Forelimb muscle (tissue), 1 donor: Measurements from ENCODE around the gene CFAP119. TPM values are rescaled to one million over a fixed set of nuclear protein-coding genes. Genes with fewer than 3 reads are reported as not detected.
"Not testable (repeated sequence)": the region's sequence is repeated elsewhere in the genome, so short reads cannot be mapped to it uniquely, and the experiment has no call there.

Experiments used
- DNase-seq: peaks from one replicate; pipeline ENCODE4 v3.0.0-alpha.2; 2013; ENCODE audit warnings: low read depth
- polyA plus RNA-seq: library from polyadenylated mRNA; unstranded; fragments of 120-200 nt; gene quantifications from one replicate; pipeline ENCODE4 v1.2.1, GENCODE V29; 2013; ENCODE audit not compliant: insufficient read length

CFAP119 gene
- polyA plus RNA-seq = 1.3 TPM

DNA sequence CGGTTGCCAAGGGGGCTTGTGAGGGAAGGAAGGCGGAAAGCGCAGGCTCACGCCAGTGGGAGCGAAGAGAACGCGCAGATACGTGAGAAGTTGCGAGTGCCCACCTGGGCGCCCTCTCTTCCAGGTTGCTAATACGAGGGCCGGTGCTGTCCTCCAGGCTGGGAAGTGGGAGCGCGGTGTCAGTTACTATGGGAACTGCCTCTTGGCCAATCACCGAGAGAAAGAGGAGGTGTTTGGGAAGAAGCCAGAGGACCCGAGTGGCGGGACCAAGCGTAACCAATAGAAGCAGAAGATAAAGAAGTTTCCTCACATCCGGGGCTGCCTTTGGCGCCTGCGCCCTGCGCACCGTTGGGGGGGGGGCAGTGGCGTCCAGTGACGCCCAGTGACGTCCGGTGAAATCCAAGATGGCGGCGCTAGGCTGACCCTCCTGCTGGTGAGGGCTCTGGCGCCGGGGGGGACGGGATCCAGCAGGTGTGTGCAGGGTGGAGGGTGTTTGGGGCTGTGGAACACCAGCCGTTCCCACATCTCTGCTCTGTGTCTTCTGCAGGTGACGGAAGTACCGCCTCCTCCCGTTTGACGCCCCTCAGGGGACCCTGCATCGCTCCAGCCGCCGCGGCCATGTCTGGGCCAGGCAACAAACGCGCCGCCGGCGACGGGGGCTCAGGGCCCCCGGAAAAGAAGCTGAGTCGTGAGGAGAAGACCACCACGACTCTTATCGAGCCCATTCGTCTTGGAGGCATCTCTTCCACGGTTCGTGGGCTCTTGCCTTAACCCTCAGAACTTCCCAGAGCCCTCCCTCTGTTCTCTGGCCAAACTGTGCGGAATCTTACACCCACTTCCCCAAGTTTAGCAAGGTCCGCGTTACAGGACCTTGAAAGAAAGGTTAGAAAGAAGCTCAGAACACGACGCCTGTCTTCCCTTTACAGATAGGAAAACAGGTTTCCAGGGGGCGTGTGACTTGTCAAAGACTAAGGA is at the start of gene CFAP119, which contains the start of gene RNF40:
Gene CFAP119, minus strand, starts transcription at position 135 of the 975 bp plus-strand sequence. CDS start 314 bp downstream, outside the sequence.
Gene RNF40, plus strand, starts transcription at position 395 of the 975 bp plus-strand sequence. Its CDS starts 224 bp downstream, at position 619.
- peak; percentile 98 for DNase-seq

DNA sequence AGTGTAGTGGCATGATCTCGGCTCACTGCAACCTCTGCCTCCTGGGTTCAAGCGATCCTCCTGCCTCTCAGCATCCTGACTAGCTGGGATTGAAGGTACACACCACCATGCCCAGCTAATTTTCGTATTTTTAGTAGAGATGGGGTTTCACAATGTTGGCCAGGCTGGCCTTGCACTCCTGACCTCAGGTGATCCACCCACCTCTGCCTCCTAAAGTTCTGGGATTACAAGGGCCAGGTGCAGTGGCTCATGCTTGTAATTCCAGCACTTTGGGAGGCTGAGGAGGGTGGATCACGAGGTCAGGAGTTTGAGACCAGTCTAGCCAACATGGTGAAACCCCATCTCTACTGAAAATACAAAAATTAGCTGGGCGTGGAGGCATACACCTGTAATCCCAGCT is 47.8 kb upstream of the CFAP119 start:
- not testable (repeated sequence) for DNase-seq

DNA sequence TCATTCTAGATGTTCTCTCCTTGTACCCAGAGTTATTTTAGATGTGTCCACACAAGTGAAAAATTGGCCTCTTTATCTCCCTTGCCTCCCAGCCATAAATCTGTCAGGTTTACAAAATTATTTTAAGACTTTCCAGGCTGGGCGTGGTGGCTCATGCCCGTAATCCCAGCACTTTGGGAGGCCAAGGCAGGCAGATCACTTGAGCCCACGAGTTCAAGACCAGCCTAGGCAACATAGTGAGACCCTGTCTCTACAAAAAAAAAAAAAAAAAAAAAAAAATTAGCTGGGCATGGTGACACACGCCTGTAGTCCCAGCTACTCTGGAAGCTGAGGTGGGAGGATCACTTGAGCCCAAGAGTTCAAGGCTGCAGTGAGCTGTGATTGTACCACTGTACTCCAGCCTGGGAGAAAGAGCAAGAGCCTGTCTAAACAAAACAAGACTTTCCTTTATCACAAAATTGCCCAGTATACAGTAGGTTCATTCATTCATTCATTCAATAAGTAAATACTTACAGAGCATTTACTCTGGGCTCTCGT is 47.1 kb upstream of the CFAP119 start:
- DNase-seq = not testable (repeated sequence)

DNA sequence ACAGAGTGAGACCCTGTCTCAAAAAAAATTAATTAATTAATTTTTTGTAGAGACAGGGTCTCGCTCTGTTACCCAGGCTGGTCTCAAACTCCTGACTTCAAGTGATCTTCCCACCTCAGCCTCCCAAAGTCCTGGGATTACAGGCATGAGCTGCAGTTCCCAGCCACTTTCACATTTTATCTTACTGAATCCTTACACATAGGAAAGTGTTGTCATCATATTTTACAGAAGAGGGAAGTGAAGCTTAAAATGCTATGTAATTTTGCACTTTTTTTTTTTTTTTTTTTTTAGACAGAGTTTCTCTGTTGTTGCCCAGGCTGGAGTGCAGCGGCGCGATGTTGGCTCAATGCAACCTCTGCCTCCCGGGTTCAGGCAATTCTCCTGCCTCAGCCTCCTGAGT is 46.3 kb upstream of the CFAP119 start:
- DNase-seq = no peak

DNA sequence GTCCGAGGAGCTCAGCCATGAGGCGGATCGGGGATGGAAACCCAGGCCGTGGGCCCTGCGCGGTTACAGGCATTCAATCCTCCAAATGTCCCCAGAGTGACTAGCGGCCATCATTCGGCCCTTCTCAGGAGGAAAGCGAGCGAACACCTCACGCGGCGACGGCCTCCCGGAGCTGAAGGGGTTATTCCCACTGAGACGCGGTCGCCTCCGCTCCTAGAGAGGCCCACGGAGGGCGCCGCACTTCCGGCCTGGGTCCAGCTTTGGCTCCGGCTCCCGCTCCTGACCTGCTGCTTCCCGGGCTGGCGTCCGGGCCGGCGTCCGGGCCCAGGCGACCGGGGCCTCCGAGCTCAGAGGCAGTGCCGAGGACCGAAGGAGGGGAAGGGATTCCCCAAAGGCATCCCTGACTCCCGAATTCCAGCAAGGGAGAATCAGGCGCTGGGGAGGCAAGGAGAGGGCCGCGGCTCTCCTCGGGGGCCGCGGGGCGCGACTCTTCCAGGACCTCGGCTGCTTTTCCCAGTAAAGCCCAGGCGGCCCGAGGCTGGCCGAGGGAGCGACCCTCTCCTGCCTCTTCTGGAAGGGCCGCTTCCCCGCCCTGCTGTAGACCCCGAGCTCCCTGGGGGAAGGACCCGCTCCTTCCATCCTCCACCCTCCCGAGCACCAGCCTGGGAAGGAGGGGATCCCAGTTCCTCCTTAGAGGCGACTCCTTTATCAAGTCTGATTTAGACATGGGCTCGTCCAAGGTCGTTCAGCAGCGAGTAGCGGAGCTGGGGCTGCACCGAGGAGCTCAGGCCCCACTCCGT is 43.7 kb upstream of the CFAP119 start:
- DNase-seq = peak; percentile 67

DNA sequence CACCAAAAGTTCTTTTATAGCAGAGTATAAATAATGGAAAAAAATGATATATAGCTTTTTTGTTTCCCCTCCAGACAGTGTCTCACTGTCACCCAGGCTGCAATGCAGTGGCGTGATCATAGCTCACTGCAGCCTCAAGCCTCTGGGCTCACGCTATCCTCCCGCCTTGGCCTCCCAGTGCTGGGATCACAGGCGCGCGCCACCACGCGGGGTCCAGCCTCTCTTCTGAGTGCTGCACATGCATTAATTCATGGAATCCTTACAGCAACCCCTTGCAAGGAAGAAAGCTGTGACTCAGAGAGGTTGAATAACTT is 43.2 kb upstream of the CFAP119 start:
- no peak for DNase-seq

DNA sequence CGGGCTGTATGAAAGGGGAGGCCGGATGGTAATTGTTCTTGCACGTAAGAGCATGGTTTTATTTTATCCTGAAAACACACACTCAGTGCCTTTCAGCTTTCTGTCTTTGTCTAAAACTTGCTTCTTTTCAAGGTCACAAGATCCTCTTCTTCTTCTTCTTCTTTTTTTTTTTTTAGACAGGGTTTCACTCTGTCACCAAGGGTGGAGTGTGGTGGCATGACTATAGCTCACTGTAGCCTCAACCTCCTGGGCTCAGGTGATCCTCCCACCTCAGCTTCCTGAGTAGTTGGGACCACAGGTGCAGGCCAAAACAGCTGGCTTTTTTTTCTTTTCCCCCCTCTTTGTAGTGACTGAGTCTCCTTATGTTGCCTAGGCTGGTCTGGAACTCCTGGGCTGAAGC is 41.1 kb upstream of the CFAP119 start:
- DNase-seq = no peak

DNA sequence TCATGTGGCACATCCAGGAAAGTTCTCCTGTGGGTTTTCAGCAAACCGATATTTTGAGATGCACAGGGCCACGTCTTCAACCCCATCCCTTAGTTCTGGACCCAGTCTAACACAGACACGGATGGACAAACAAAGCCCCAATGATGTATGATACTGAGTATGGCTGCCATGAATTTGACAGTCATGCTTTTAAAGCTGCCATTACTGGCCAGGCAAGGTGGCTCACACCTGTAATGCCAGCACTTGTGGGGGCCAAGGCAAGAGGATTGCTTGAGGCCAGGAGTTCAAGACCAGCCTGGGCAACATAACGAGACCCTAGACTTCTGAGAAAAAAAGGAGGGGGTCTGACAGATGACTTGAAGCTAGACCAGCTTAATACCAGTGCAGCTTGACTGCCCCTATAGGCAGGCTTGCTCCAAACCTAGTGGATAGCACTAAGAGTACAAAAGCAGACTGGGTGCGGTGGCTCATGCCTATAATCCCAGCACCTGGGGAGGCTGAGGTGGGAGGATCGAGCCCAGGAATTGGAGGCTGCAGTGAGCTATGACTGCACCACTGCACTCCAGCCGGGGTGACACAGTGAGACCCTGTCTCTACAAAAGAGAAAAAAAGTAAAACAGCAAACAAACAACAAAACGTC is 35.9 kb upstream of the CFAP119 start:
- DNase-seq = no peak

DNA sequence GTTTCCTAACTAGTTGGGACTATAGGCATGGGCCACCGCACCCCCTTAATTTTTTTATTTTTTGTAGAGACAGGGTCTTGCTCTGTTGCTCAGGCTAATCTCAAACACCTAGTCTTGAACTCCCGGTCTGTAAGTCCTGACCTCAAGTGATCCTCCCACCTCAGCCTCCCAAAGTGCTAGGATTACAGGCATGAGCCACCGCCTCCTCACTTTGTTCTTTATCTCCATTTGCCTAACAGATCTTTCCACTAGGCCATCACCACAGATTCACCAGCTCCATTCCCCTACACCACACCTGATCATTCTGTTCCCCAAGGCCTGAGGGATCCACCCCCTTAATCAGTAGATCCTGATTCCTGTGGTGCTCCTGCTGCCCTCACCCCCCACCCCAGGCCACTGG is 32.8 kb upstream of the CFAP119 start:
- no peak for DNase-seq

DNA sequence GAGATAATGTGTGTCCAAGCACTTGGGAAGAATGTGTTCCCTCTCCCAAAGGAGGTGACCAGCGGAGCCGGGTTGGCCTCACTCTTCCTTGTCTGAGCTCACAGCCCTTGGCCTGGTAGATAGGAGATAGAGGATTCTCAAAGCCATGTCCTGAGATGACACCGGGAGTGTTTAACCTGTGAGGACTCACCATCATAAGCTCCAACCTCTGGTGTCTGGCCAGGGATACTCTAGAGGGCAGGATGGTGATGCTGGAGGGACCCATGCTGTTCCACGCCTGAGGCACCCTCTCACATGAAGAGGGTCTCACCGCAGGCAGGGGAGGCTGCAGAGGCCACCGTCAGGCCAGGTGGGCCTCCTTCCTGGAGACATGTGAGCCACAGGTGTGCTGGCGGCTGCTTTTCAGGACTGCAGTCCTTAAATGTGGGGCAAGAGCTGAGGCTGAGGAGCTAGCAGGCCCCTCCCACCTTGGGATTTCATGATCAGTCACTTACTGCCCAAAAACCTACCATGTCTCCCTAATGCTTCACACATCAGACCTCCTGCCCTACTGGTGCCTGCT is 31.7 kb upstream of the CFAP119 start:
- no peak for DNase-seq

DNA sequence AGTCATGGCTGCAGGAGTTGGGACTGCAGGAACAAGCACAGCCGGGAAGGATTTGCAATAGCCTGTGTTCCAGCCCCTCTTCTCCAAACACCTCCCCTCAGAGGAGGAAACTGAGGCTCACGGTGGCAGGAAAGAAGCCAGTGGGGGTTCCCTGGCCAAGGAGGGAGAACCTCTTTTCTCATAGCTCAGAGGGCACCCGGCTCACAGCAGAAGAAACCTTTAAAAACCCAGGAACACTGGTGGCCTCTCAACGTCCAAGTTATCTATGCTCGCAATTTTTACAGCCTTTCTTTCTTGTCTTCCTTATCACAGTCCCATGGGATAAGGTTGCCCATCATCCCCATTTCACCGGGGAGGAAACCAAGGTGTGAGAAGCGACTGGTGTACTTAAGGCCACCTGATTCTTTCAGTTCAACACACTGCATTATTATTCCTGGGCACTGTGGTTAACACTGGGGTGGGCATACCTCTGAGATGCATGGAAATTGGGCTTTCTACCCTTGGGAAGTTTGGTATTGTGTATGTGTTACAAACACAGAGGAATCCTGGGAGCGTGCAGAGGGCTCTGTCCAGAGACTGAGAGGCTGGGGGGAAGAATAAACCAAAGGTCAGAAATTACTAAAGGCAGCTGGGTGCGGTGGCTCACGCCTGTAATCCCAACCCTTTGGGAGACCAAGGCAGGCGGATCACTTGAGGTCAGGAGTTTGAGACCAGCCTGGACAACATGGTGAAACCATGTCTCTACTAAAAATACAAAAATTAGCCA is 25.9 kb upstream of the CFAP119 start:
- no peak for DNase-seq

DNA sequence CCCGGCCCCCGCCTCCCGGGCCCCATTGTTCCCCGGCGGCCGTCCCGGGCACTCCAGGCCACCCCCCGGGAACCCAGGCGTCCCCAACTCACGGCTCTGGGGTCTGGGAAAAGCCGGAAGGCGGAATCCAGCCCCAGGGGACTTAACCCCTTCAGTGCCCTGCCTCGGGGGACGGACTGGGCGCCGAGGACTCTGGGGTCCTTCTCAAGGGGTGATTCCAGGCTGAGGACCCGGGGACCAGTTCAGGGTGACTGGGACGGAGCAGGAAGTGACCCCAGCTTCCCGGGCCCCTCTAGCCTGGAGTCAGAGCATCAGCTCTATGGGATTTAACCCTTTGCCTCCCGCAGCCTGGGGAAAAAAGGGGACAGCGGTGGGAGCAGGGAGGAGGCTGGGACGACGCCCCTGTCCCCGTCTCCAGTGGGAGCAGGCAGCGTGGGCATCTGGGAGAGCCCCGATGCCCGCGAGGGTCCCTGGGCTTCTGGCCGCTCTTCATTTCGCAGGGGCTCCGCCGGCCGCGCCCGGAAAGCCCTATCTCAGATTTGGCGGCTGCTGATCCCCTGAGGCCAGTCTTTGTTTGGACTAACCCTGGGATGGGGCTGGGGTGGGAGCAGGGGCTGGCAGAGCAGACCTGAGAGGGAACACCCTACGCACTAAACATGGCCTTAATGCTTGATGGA is 25.2 kb upstream of the CFAP119 start, which contains the start of gene ZNF629:
Gene ZNF629, minus strand, starts transcription at position 270 of the 677 bp plus-strand sequence. CDS start 2,723 bp downstream, outside the sequence.
- DNase-seq = no peak

DNA sequence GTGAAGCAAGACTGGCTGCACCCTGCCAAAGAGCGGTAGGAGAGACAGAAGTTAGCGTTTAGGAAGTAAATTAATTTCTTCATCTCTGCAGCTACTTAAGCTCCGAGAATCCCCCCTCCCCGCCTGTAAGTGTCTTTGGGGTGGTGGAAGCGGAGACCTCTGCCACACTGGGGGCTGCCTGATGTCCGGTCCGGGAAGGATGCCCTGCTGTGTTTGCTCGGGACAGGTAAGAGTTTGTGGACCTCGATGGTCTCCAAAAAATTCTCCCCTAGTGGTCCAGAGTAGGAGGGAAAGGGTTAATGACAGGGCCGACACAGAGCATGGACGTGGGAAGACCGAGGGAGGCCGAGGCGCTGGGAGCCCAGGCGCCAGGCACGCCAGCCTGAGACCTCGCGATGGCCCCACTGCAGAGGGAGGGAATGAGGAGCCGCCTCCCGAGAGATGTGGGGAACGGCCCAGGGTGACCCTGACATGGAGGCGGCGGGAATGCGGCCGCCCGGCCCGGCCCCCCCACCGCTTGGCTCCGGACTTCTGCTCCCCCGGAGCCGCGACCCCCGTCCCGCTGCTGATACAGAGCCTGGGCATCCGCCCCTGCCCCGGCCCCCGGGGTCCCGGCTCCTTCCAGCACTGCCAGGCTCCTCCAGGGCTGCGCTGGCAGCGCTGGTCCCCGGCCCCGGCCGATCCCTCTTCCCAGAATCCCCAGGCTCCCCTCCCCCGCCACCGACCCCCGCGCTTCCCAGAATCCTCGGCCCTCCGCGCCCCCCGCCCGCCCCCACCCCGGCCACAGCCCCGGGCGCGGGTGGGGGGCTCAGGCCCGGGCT is 24.5 kb upstream of the CFAP119 start:
- no peak for DNase-seq

DNA sequence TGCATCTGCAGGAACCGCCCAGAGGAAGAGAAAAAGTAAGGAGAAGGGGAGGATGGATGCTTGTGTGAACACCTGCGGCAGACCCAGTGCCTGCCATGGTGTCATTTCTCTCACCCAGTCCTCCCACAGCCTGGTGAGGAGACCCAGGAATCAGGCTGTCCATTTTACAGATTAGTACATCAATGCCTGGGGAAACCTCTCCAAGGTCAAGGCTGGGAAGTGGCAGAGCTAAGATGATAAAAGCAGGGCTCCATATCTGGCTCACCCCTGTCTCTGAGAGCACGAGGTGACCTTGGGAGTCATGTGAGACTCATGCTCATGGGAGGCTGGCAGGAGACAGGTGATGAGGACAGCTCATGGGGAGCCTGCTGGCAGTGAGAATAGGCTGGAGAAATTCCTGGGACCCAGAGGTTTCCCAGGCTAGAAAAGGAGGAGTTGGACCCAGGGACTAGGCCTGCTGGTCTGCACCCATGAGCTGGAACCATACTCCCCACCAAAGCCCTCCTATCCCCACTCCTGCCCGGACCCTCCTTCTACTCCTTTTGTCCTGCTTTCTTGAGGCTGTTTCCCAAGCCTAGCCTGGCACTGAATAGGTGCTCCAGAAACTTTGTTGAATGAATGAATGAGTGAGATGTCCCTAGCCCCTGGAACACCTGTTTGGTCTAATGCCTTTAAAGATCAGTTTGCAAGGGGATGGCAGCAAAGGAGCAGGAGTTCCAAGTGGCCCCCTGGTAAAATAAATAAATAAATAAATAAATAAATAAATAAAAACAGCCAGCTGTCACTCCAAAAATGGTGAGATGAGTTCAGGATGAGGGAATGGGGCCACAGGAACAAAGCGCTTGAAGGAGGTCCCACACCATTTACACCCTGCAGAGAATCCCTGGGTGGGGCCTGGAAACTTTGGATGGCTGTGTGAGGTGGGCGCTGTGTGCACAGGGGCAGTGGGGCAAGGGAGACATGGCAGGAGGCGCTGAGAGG is 23.6 kb upstream of the CFAP119 start:
- no peak for DNase-seq

DNA sequence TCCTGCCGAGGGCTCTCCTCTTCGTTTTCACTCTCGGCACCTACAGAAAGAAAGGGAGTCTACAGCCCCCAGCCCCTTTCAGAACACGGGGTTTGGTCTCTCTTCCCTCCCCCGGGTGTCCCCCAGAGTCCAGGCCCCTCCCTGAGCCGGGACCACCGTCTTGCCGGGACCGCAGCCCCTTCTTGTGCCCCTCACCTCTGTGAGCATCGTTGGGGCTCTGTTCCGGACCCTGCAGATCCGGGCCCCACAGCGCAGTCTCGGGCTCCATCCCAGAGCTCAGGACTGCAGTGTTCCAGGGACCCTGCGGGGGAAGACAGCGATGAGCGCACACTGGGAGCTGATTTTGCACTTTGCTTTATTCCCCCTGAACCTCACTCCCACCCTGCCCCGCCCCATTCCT is 22.4 kb upstream of the CFAP119 start:
- DNase-seq = no peak

DNA sequence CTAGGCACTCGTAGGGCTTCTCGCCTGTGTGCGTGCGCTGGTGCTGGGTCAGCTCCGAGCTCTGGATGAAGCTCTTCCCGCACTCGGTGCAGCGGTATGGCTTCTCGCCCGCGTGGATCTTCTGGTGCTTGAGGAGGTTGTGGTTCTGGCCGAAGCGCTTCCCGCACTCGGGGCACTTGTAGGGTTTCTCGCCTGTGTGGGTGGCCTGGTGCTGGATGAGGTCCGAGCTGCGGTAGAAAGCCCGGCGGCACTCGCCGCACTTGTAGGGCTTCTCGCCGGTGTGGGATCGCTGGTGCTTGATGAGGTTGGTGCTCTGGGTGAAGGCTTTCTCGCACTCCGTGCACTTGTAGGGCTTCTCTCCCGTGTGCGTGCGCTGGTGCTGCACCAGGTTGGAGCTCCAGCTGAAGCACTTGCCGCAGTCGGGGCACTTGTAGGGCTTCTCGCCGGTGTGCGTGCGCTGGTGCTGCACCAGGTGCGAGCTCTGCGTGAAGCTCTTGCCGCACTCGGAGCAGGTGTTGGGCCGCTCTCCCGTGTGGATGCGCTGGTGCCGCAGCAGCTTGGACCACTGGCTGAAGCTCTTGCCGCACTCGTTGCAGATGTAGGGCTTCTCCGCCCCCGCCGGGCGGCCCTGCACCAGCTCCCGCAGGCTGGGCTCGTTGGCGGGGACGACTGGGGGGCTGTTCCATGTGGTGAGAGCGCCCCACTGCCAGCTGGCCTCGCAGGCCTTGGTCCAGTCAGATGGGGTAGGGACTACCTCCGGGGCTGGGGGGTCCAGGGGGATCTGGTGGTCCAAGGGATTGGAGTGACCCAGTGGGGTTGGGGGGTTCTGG is 21.6 kb upstream of the CFAP119 start:
- no peak for DNase-seq
